ENCODE results near the gene ASTN2. TPM values are rescaled to one million over a fixed set of nuclear protein-coding genes. Genes with fewer than 3 reads are reported as not detected.
"Not testable (repeated sequence)": the region's sequence is repeated elsewhere in the genome, so short reads cannot be mapped to it uniquely, and the experiment has no call there.

Gene ASTN2
- total RNA-seq, 5 donors from 2014 or later (not counting 1 experiment from before 2014, with no cell fraction given) = 3.7 to 4.8 (median 4.4) TPM

DNA sequence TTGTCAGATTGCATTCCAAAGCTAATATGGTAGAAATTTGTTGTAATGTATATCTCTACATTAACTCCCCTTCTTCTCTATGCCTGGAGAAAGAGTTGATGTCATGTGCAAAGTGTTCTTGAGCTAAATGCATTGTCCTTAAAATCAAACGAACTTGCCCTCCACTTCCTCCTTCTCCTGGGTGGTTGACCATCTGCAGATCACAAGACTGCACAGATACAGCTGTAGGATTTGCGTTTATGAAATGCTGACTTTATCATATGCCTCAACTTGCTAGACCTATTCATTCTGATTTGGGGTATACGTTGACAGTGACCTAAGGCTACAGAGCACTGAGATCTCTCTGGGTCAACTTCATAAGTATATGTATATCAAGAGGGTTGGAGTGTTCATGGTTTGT is 719.4 kb downstream of the ASTN2 start:
- CTCF ChIA-PET = no interaction called here
- Histone ChIP-seq H3K4me3 (ENCODE audit: control insufficient read depth in 1 of 2, extremely low read depth in 1 of 2, low read length in 1 of 2) (no peak overlapping the region), H3K36me3 (ENCODE audit: control insufficient read depth in 2 of 2, extremely low read depth in 1 of 2, insufficient read depth in 1 of 2, low read length in 1 of 2) (peaks cover 19 to 30% of the 10 kb centered on the region in 2 donors), H3K27ac (ENCODE audit: low read length) (no peak overlapping the region), H3K27me3 (replicated peaks in 1 of 2; ENCODE audit: control insufficient read depth in 2 of 2, extremely low read depth in 1 of 2, insufficient read depth in 2 of 2, low read length in 1 of 2) (no peaks in the 10 kb centered on the region), H3K9me3 (no peaks in the 10 kb centered on the region), H3K4me1 (ENCODE audit: control insufficient read depth in 1 of 2, extremely low read depth in 1 of 2, insufficient read depth in 2 of 2, low read length in 2 of 2) (no peaks in the 10 kb centered on the region)
- Mint-ChIP-seq H3K27me3 (no peaks in the 10 kb centered on the region), H3K4me1 (peaks cover 51 to 61% (median 61%) of the 10 kb centered on the region in 3 donors), H3K9me3 (no peaks in the 10 kb centered on the region), H3K27ac (no peak overlapping the region), H3K4me3 (no peak overlapping the region), H3K36me3 (peaks cover 47% of the 10 kb centered on the region)
- ATAC-seq (replicated peaks in 1 of 4) = no peak
- POLR2A ChIA-PET = no interaction called here
- 86% methylated on average over 1 of the region's 3 CpGs for WGBS (ENCODE audit: insufficient coverage)
- no peak for DNase-seq

DNA sequence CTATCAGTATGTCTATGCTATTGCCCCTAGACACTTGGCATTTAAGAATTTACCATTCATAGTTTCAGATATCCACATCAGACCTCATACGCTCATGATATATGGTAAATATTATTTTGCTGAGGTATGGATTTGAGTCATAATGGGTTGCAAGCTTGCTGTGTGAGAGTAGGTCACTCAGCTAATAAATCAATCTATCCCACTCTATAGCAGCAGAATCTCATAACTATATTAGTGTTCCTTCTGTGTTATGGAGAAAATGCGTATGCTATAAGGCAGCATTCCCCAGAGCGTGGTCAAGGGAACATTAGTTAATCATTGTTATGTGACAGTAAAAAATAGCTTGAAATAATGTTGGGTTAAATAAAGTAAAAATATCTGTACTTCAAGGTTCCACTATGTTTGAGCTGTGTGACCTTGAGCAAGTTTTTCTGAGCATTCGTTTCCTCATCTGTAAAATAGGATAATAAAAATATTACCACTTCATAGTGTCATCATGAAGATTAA is 720.0 kb downstream of the ASTN2 start:
- no peaks in the 10 kb centered on the region for H3K27me3 ChIP-seq (replicated peaks in 1 of 2; ENCODE audit: control insufficient read depth in 2 of 2, extremely low read depth in 1 of 2, insufficient read depth in 2 of 2, low read length in 1 of 2)
- peaks cover 41% of the 10 kb centered on the region for H3K36me3 Mint-ChIP-seq
- WGBS (ENCODE audit: insufficient coverage) = no CpG with 5 or more reads among the region's 4 CpGs
- peaks cover 19 to 25% of the 10 kb centered on the region in 2 donors for H3K36me3 ChIP-seq (ENCODE audit: control insufficient read depth in 2 of 2, extremely low read depth in 1 of 2, insufficient read depth in 1 of 2, low read length in 1 of 2)
- peaks cover 0 to under 1% of the 10 kb centered on the region in 2 experiments for H3K4me1 ChIP-seq (ENCODE audit: control insufficient read depth in 1 of 2, extremely low read depth in 1 of 2, insufficient read depth in 2 of 2, low read length in 2 of 2)
- H3K4me3 ChIP-seq (ENCODE audit: control insufficient read depth in 1 of 2, extremely low read depth in 1 of 2, low read length in 1 of 2) = no peak overlapping the region
- H3K27ac ChIP-seq (ENCODE audit: low read length) = no peak overlapping the region
- no peak overlapping the region for H3K4me3 Mint-ChIP-seq
- ATAC-seq (replicated peaks in 1 of 4) (no peak), DNase-seq (no peak)
- CTCF ChIA-PET = no interaction called here
- no peaks in the 10 kb centered on the region for H3K9me3 ChIP-seq
- POLR2A ChIA-PET = interaction anchor here in 1 of 2 donors (0.6 kb wide), 1 partner anchor 33 kb away, joined by 4 read pairs; no protein-coding TSS in a partner anchor
- no peaks in the 10 kb centered on the region for H3K27me3 Mint-ChIP-seq
- peaks cover 57 to 62% (median 59%) of the 10 kb centered on the region in 3 donors for H3K4me1 Mint-ChIP-seq
- no peak overlapping the region for H3K27ac Mint-ChIP-seq
- H3K9me3 Mint-ChIP-seq = no peaks in the 10 kb centered on the region

DNA sequence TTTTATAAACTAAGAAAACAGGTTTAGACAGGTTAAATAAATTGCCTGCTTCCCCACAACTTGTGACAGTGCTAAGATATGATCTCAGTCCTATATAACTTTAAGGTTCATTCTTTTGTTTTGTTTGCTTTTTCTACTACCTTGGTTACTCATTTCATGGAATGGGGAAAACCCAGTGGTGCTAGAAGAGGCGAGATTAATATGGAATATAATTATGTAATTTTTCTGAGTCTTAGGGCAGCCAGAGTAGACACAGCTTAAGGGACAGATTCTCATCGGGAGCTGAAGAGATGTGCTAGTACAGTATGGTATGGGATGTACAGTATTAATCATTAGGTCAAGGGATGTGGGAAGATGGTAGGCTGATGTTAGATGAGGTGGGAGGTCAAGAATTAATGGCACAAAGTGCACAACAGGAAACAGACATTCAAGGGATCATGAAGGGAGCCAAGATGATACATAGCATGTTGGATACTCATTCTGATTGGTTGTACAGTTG is 721.6 kb downstream of the ASTN2 start:
- Histone ChIP-seq H3K9me3 (no peaks in the 10 kb centered on the region), H3K36me3 (ENCODE audit: control insufficient read depth in 2 of 2, extremely low read depth in 1 of 2, insufficient read depth in 1 of 2, low read length in 1 of 2) (peaks cover 4 to 9% of the 10 kb centered on the region in 2 donors), H3K4me1 (ENCODE audit: control insufficient read depth in 1 of 2, extremely low read depth in 1 of 2, insufficient read depth in 2 of 2, low read length in 2 of 2) (peaks cover 0 to 12% of the 10 kb centered on the region in 2 experiments), H3K27ac (ENCODE audit: low read length) (no peak overlapping the region), H3K27me3 (replicated peaks in 1 of 2; ENCODE audit: control insufficient read depth in 2 of 2, extremely low read depth in 1 of 2, insufficient read depth in 2 of 2, low read length in 1 of 2) (no peaks in the 10 kb centered on the region), H3K4me3 (ENCODE audit: control insufficient read depth in 1 of 2, extremely low read depth in 1 of 2, low read length in 1 of 2) (no peak overlapping the region)
- no peak for ATAC-seq (replicated peaks in 1 of 4)
- Mint-ChIP-seq H3K27ac (no peak overlapping the region), H3K9me3 (no peaks in the 10 kb centered on the region), H3K4me1 (peaks cover 71 to 77% (median 72%) of the 10 kb centered on the region in 3 donors), H3K4me3 (no peak overlapping the region), H3K36me3 (peaks cover 26% of the 10 kb centered on the region), H3K27me3 (no peaks in the 10 kb centered on the region)
- ChIA-PET CTCF (no interaction called here), POLR2A (no interaction called here)
- WGBS (ENCODE audit: insufficient coverage) = 86% methylated on average over 2 of the region's 2 CpGs
- DNase-seq = no peak

- Histone ChIP-seq H3K4me3 (ENCODE audit: control insufficient read depth in 1 of 2, extremely low read depth in 1 of 2, low read length in 1 of 2) (no peak overlapping the region), H3K27me3 (replicated peaks in 1 of 2; ENCODE audit: control insufficient read depth in 2 of 2, extremely low read depth in 1 of 2, insufficient read depth in 2 of 2, low read length in 1 of 2) (no peaks in the 10 kb centered on the region), H3K9me3 (no peaks in the 10 kb centered on the region), H3K36me3 (ENCODE audit: control insufficient read depth in 2 of 2, extremely low read depth in 1 of 2, insufficient read depth in 1 of 2, low read length in 1 of 2) (peaks cover 0 to 2% of the 10 kb centered on the region in 2 donors), H3K27ac (ENCODE audit: low read length) (no peak overlapping the region), H3K4me1 (ENCODE audit: control insufficient read depth in 1 of 2, extremely low read depth in 1 of 2, insufficient read depth in 2 of 2, low read length in 2 of 2) (peaks cover 4 to 19% of the 10 kb centered on the region in 2 experiments)
- peaks cover 77 to 84% (median 79%) of the 10 kb centered on the region in 3 donors for H3K4me1 Mint-ChIP-seq
- no peaks in the 10 kb centered on the region for H3K27me3 Mint-ChIP-seq
- H3K9me3 Mint-ChIP-seq = no peaks in the 10 kb centered on the region
- ChIA-PET POLR2A (no interaction called here), CTCF (no interaction called here)
- DNase-seq (peak in 1 of 35 experiments; percentile 11), ATAC-seq (replicated peaks in 1 of 4) (no peak)
- whole genome bisulfite sequencing (ENCODE audit: insufficient coverage) = 40% methylated on average over 1 of the region's 2 CpGs
- H3K4me3 Mint-ChIP-seq = no peak overlapping the region
- no peak overlapping the region for H3K27ac Mint-ChIP-seq
- peaks cover 19% of the 10 kb centered on the region for H3K36me3 Mint-ChIP-seq
Measured at GRCh38 chr9:116692616-116693015, 722.2 kb downstream of the ASTN2 start.

- Mint-ChIP-seq H3K4me1 (peaks cover 80 to 87% (median 81%) of the 10 kb centered on the region in 3 donors), H3K4me3 (no peak overlapping the region), H3K9me3 (no peaks in the 10 kb centered on the region), H3K27ac (peak overlapping the region in 1 of 2 donors; percentile 15), H3K36me3 (peaks cover 11% of the 10 kb centered on the region), H3K27me3 (no peaks in the 10 kb centered on the region)
- CTCF ChIA-PET = interaction anchor here in 1 of 2 donors (1.1 kb wide), 1 partner anchor 15 kb away, joined by 3 read pairs; no protein-coding TSS in a partner anchor
- POLR2A ChIA-PET = no interaction called here
- Histone ChIP-seq H3K4me3 (ENCODE audit: control insufficient read depth in 1 of 2, extremely low read depth in 1 of 2, low read length in 1 of 2) (no peak overlapping the region), H3K36me3 (ENCODE audit: control insufficient read depth in 2 of 2, extremely low read depth in 1 of 2, insufficient read depth in 1 of 2, low read length in 1 of 2) (no peaks in the 10 kb centered on the region), H3K27me3 (replicated peaks in 1 of 2; ENCODE audit: control insufficient read depth in 2 of 2, extremely low read depth in 1 of 2, insufficient read depth in 2 of 2, low read length in 1 of 2) (no peaks in the 10 kb centered on the region), H3K27ac (ENCODE audit: low read length) (no peak overlapping the region), H3K9me3 (no peaks in the 10 kb centered on the region), H3K4me1 (ENCODE audit: control insufficient read depth in 1 of 2, extremely low read depth in 1 of 2, insufficient read depth in 2 of 2, low read length in 2 of 2) (peaks cover 4 to 25% of the 10 kb centered on the region in 2 experiments)
- WGBS (ENCODE audit: insufficient coverage) = 80% methylated on average over 1 of the region's 3 CpGs
- no peak for ATAC-seq (replicated peaks in 1 of 4)
- DNase-seq = no peak
Measured at GRCh38 chr9:116691607-116692006, 723.2 kb downstream of the ASTN2 start.

DNA sequence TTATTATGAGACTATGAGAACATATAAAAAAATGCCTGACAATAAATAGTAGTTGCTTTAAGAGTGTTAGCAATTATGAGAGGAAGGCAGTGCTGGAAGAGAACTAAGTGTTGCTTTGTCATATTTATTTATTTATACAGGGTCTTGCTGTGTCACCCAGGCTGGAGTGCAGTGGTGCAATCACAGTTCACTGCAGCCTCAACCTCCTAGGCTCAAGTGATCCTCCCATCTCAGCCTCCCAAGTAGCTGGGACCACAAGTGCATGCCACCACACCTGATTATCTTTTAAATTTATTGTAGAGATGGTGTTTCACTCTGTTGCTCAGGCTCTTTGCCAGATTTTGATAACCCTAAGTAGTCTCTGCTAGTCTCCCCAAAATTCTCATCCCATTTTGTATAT is 724.1 kb downstream of the ASTN2 start:
- H3K27ac Mint-ChIP-seq; H3K36me3 Mint-ChIP-seq; DNase-seq; H3K27ac ChIP-seq (ENCODE audit: low read length); ATAC-seq (replicated peaks in 1 of 4); H3K27me3 Mint-ChIP-seq; H3K4me3 Mint-ChIP-seq; H3K9me3 ChIP-seq; H3K36me3 ChIP-seq (ENCODE audit: control insufficient read depth in 2 of 2, extremely low read depth in 1 of 2, insufficient read depth in 1 of 2, low read length in 1 of 2); H3K9me3 Mint-ChIP-seq; H3K27me3 ChIP-seq (replicated peaks in 1 of 2; ENCODE audit: control insufficient read depth in 2 of 2, extremely low read depth in 1 of 2, insufficient read depth in 2 of 2, low read length in 1 of 2); H3K4me3 ChIP-seq (ENCODE audit: control insufficient read depth in 1 of 2, extremely low read depth in 1 of 2, low read length in 1 of 2): not testable (repeated sequence)
- CTCF ChIA-PET = interaction anchor here in 1 of 2 donors (1.1 kb wide), 1 partner anchor 14 kb away, joined by 3 read pairs; no protein-coding TSS in a partner anchor
- H3K4me1 ChIP-seq (ENCODE audit: control insufficient read depth in 1 of 2, extremely low read depth in 1 of 2, insufficient read depth in 2 of 2, low read length in 2 of 2) = peaks cover 4 to 30% of the 10 kb centered on the region in 2 experiments
- peaks cover 78 to 91% (median 82%) of the 10 kb centered on the region in 3 donors for H3K4me1 Mint-ChIP-seq
- POLR2A ChIA-PET = interaction anchor here in 1 of 2 donors (0.6 kb wide), 1 partner anchor 16 kb away, joined by 11 read pairs; no protein-coding TSS in a partner anchor
